Measurements from ENCODE around the gene EXOC6B.

Gene EXOC6B

DNA sequence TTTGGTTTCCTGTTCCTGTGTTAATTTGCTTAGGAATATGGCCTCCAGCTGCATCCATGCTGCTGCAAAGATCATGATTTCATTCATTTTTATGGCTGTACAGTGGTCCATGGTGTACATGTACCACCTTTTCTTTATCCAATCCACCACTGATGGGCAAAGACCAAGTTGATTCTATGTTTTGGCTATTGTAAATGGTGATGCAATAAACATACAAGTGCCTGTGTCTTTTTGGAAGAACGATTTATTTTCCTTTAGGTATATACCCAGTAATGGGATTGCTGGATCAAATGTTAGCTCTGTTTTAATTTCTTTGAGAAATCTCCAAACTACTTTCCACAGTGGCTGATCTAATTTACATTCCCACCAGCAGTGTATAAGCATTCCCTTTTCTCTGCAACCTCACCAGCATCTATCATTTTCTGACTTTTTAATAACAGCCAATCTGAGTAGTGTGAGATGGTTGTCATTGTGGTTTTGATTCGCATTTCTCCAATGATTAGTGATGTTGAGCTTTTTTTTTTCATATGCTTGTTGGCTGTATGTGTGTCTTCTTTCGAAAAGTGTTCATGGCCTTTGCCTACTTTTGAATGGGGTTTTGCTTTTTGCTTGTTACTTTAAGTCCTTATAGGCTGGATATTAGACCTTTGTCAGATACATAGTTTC lies 19.4 kb downstream of the EXOC6B start:
- Histone ChIP-seq H3K4me3 (ENCODE audit: low read depth in 1 of 2, low read length in 2 of 2) (no peak overlapping the region), H3K36me3 (ENCODE audit: insufficient read depth, low read length) (no peaks in the 10 kb centered on the region), H3K4me1 (ENCODE audit: insufficient read depth, low read length) (no peaks in the 10 kb centered on the region), H3K79me2 (ENCODE audit: insufficient read depth, low read length) (no peaks in the 10 kb centered on the region), H3K27me3 (ENCODE audit: insufficient read depth, low read length, poor library complexity) (no peaks in the 10 kb centered on the region), H3K4me2 (ENCODE audit: insufficient read depth, low read length) (no peak overlapping the region), H3K9me3 (ENCODE audit: insufficient read depth, low read length, severe bottlenecking) (peaks cover 8% of the 10 kb centered on the region), H2AFZ (ENCODE audit: low read depth, low read length) (no peak overlapping the region), H4K20me1 (ENCODE audit: insufficient read depth, low read length) (no peaks in the 10 kb centered on the region), H3K9ac (ENCODE audit: low read depth, low read length) (no peak overlapping the region), H3K27ac (ENCODE audit: low read length) (no peak overlapping the region)
- ATAC-seq (ENCODE audit: insufficient read depth, low read depth) (no peak), DNase-seq (no peak)
- TF ChIP-seq EZH2 (IDR thresholded peaks at IDR 0.05; ENCODE audit: borderline replicate concordance, low read depth, low read length, severe bottlenecking), result no peak
- TF ChIP-seq, protein P1, sequence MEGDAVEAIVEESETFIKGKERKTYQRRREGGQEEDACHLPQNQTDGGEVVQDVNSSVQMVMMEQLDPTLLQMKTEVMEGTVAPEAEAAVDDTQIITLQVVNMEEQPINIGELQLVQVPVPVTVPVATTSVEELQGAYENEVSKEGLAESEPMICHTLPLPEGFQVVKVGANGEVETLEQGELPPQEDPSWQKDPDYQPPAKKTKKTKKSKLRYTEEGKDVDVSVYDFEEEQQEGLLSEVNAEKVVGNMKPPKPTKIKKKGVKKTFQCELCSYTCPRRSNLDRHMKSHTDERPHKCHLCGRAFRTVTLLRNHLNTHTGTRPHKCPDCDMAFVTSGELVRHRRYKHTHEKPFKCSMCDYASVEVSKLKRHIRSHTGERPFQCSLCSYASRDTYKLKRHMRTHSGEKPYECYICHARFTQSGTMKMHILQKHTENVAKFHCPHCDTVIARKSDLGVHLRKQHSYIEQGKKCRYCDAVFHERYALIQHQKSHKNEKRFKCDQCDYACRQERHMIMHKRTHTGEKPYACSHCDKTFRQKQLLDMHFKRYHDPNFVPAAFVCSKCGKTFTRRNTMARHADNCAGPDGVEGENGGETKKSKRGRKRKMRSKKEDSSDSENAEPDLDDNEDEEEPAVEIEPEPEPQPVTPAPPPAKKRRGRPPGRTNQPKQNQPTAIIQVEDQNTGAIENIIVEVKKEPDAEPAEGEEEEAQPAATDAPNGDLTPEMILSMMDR (IDR thresholded peaks at IDR 0.05; ENCODE audit: borderline replicate concordance, extremely low read depth, low read length, poor library complexity, severe bottlenecking), result no peak

DNA sequence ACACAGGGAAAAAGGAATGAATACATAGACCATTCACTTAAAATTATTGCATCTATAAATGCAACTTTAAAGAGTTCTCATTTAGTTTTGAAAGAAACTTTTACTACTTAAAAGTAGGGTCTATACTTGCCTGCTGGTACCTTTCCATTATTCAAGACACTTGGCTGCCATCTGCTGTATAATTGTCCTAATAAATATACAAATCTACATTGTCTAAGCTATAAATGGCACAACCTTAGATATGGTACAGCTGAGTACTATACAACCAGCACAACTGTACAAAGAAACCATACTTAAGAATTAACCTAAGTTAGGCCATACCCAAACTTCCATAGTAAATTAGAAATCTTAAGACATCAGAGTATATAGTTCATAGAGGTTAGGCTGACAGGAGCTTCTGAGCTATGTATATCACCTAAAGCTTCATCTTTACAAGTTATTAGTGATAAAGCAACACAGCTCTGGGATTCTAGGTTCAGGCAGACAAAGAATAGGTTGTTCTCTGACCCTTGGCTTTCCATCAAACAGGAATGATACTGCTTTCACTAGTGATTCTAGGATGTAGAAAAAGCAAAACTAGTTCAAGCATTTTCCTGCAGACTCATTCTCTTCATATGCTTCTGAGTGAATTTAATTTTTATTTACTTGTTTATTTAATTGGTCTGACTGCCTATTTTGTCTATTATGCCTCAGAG lies 22.1 kb downstream of the EXOC6B start:
- Histone ChIP-seq H3K27me3 (ENCODE audit: insufficient read depth, low read length, poor library complexity) (no peaks in the 10 kb centered on the region), H3K9ac (ENCODE audit: low read depth, low read length) (no peak overlapping the region), H3K4me2 (ENCODE audit: insufficient read depth, low read length) (no peak overlapping the region), H3K9me3 (ENCODE audit: insufficient read depth, low read length, severe bottlenecking) (peaks cover 3% of the 10 kb centered on the region), H3K79me2 (ENCODE audit: insufficient read depth, low read length) (no peaks in the 10 kb centered on the region), H2AFZ (ENCODE audit: low read depth, low read length) (no peak overlapping the region), H3K4me3 (ENCODE audit: low read depth in 1 of 2, low read length in 2 of 2) (no peak overlapping the region), H3K27ac (ENCODE audit: low read length) (no peak overlapping the region), H3K36me3 (ENCODE audit: insufficient read depth, low read length) (no peaks in the 10 kb centered on the region), H3K4me1 (ENCODE audit: insufficient read depth, low read length) (no peaks in the 10 kb centered on the region), H4K20me1 (ENCODE audit: insufficient read depth, low read length) (no peaks in the 10 kb centered on the region)
- ATAC-seq (ENCODE audit: insufficient read depth, low read depth), result no peak
- no peak for DNase-seq
- TF ChIP-seq, protein P1 (IDR thresholded peaks at IDR 0.05; ENCODE audit: borderline replicate concordance, extremely low read depth, low read length, poor library complexity, severe bottlenecking), result no peak
- no peak for TF ChIP-seq EZH2 (IDR thresholded peaks at IDR 0.05; ENCODE audit: borderline replicate concordance, low read depth, low read length, severe bottlenecking)

DNA sequence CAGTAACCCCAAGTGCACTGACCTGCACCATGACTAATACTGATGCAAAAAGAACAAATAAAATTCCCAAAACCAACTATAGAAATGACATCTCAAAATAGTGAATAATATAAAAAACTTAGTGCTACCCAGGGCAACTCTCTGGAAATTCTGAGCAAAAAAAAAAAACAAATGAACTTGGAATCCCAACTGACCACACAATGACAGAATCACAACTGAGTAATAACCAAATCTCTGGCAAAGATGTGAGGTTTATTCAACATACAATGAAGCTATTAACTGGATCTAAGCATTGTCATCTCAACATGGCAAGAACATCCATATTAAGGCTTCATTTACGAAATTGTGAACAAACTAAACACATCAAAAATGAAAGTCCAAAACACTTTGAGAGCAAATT lies 22.7 kb downstream of the EXOC6B start:
- Histone ChIP-seq H3K9ac (ENCODE audit: low read depth, low read length) (no peak overlapping the region), H3K4me3 (ENCODE audit: low read depth in 1 of 2, low read length in 2 of 2) (no peak overlapping the region), H4K20me1 (ENCODE audit: insufficient read depth, low read length) (no peaks in the 10 kb centered on the region), H3K9me3 (ENCODE audit: insufficient read depth, low read length, severe bottlenecking) (no peaks in the 10 kb centered on the region), H3K36me3 (ENCODE audit: insufficient read depth, low read length) (no peaks in the 10 kb centered on the region), H3K79me2 (ENCODE audit: insufficient read depth, low read length) (no peaks in the 10 kb centered on the region), H3K4me1 (ENCODE audit: insufficient read depth, low read length) (no peaks in the 10 kb centered on the region), H3K27ac (ENCODE audit: low read length) (no peak overlapping the region), H3K27me3 (ENCODE audit: insufficient read depth, low read length, poor library complexity) (no peaks in the 10 kb centered on the region), H3K4me2 (ENCODE audit: insufficient read depth, low read length) (no peak overlapping the region), H2AFZ (ENCODE audit: low read depth, low read length) (no peak overlapping the region)
- TF ChIP-seq, protein P1 (IDR thresholded peaks at IDR 0.05; ENCODE audit: borderline replicate concordance, extremely low read depth, low read length, poor library complexity, severe bottlenecking), result no peak
- no peak for TF ChIP-seq EZH2 (IDR thresholded peaks at IDR 0.05; ENCODE audit: borderline replicate concordance, low read depth, low read length, severe bottlenecking)
- ATAC-seq (ENCODE audit: insufficient read depth, low read depth) (no peak), DNase-seq (no peak)
